Peyer's patch (tissue), 4 donors: Measurements from ENCODE around the gene KRT77. TPM values are rescaled to one million over a fixed set of nuclear protein-coding genes. Genes with fewer than 3 reads are reported as not detected.

Experiments used
- DNase-seq, 3 donors: peaks; one replicate each; pipeline ENCODE4 v3.0.0-alpha.2; 2017 to 2019
- H3K27ac ChIP-seq, 4 donors: fragments of 200-600 bp; sonication (generic); one replicate each; pipeline ENCODE4 v1.5.1; 2016 to 2019
- H3K27me3 ChIP-seq, 2 donors: fragments of 200-600 bp; sonication (generic); one replicate each; pipeline ENCODE4 v1.5.1; 2019
- H3K36me3 ChIP-seq, 3 donors: fragments of 200-600 bp; sonication (generic); one replicate each; pipeline ENCODE4 v1.5.1; 2016 to 2019
- H3K4me1 ChIP-seq, 4 donors: fragments of 200-600 bp; sonication (generic); one replicate each; pipeline ENCODE4 v1.5.1; 2016 to 2019
- H3K4me3 ChIP-seq, 4 donors: fragments of 200-600 bp; sonication (generic); 1 replicate in 3 of 4; 2 replicates in 1 of 4; pipeline ENCODE4 v1.5.1; 2016 to 2019; ENCODE audit warnings: mild to moderate bottlenecking in 1 of 4
- H3K9me3 ChIP-seq, 4 donors: fragments of 200-600 bp; sonication (generic); one replicate each; pipeline ENCODE4 v1.5.1; 2016 to 2019; ENCODE audit warnings: mild to moderate bottlenecking in 1 of 4
- POLR2A ChIP-seq, 2 donors: fragments of 450-650 bp; IDR thresholded peaks; one replicate each; pipeline ENCODE4 v1.5.1; 2017; ENCODE audit warnings: antibody characterized with exemption in 2 of 2, mild to moderate bottlenecking in 2 of 2, moderate library complexity in 2 of 2
- total RNA-seq, 4 donors: library from RNA; depleted of rRNA; stranded (reverse); fragments of >200 nt; gene quantifications; one replicate each; pipeline ENCODE4 v1.1.0, GENCODE V29; 2016
- TF ChIP-seq, protein P1 (sequence below), 6 experiments: fragments of 450-650 bp in 4 of 6; fragments of 200-600 bp in 2 of 6; sonication (generic) in 1 of 6; IDR thresholded peaks; one replicate each; pipeline ENCODE4 v1.5.1; 2017 to 2019; ENCODE audit warnings: antibody characterized with exemption in 6 of 6, mild to moderate bottlenecking in 3 of 6, moderate library complexity in 1 of 6

The KRT77 gene
- total RNA-seq, 4 donors from 2014 or later, result not detected

GRCh38 chr12:52740584-52740983, 37.3 kb upstream of the KRT77 start:
- H3K4me3 ChIP-seq, result no peak overlapping the region
- no peaks in the 10 kb centered on the region for H3K9me3 ChIP-seq
- no peaks in the 10 kb centered on the region for H3K36me3 ChIP-seq
- H3K4me1 ChIP-seq, result no peaks in the 10 kb centered on the region
- DNase-seq, result no peak
- H3K27me3 ChIP-seq, result no peaks in the 10 kb centered on the region
- TF ChIP-seq, protein P1, sequence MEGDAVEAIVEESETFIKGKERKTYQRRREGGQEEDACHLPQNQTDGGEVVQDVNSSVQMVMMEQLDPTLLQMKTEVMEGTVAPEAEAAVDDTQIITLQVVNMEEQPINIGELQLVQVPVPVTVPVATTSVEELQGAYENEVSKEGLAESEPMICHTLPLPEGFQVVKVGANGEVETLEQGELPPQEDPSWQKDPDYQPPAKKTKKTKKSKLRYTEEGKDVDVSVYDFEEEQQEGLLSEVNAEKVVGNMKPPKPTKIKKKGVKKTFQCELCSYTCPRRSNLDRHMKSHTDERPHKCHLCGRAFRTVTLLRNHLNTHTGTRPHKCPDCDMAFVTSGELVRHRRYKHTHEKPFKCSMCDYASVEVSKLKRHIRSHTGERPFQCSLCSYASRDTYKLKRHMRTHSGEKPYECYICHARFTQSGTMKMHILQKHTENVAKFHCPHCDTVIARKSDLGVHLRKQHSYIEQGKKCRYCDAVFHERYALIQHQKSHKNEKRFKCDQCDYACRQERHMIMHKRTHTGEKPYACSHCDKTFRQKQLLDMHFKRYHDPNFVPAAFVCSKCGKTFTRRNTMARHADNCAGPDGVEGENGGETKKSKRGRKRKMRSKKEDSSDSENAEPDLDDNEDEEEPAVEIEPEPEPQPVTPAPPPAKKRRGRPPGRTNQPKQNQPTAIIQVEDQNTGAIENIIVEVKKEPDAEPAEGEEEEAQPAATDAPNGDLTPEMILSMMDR (IDR thresholded peaks at IDR 0.05), result no peak
- H3K27ac ChIP-seq, result no peak overlapping the region

DNA sequence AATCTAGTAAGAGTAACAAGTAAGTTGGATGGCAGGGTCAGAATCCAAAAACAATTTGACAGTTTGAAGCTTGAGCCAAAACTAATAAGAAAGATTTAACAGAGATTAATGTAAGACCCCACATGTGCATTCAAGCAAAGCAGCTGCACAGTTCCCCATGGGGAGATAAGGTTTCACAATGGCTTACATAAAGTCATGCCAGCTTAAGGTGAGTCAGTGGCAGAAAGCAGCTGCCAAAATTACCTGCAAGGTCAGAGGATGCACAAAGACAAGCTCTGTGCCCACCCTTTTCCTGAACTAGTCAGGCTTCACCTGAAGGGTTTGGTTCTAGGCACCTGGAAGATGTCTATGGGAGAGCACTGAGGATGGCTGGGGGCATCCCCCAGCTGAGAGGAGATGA, 36.6 kb upstream of the KRT77 start:
- no peak for TF ChIP-seq POLR2A (IDR thresholded peaks at IDR 0.05)
- TF ChIP-seq, protein P1 (IDR thresholded peaks at IDR 0.05), result no peak
- no peaks in the 10 kb centered on the region for H3K27me3 ChIP-seq
- H3K4me3 ChIP-seq, result no peak overlapping the region
- H3K4me1 ChIP-seq, result no peaks in the 10 kb centered on the region
- no peaks in the 10 kb centered on the region for H3K9me3 ChIP-seq
- no peaks in the 10 kb centered on the region for H3K36me3 ChIP-seq
- no peak for DNase-seq
- no peak overlapping the region for H3K27ac ChIP-seq

DNA sequence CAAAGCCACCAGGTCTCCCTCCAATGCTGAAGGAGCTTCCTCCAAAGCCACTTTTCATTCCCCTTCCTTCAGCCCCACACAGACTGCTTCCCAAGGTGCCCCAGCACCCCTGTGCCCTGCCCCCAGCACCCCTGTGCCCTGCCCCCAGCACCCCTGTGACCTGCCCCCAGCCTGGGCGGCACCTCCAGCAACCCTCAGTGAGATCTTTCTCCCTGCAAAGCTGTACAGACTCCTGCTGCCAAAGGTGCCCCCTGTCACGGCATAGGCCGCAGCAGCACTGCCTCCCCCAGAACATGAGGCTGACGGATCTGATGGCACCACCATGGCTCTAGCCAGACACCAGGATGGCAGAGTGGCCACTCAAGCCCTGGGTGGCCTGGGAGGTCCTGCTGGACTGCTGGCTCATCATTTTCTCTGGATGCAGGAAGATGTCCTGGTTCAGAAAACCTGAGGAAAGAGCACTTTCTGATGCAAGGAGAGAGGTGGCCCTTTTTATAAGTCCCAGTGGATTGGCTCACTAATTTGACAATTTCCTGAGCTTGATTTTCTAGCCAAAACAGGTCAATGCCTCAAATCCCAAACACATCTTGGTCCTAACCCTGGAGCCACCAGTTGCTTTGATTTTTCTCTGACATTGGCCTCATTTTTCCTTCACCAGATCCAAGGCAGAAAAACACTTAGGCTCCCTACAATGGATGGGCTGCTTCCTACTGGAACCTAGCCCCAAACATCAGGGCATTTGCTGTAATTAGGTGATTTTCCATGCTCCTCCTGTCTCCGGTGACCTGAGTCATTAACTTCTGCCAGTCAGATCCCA, 32.7 kb upstream of the KRT77 start:
- H3K4me3 ChIP-seq, result no peak overlapping the region
- H3K27ac ChIP-seq, result no peak overlapping the region
- no peaks in the 10 kb centered on the region for H3K9me3 ChIP-seq
- TF ChIP-seq, protein P1 (IDR thresholded peaks at IDR 0.05), result no peak
- TF ChIP-seq POLR2A (IDR thresholded peaks at IDR 0.05), result no peak
- DNase-seq, result no peak
- no peaks in the 10 kb centered on the region for H3K36me3 ChIP-seq
- no peaks in the 10 kb centered on the region for H3K27me3 ChIP-seq
- H3K4me1 ChIP-seq, result no peaks in the 10 kb centered on the region

GRCh38 chr12:52735106-52735505, 31.8 kb upstream of the KRT77 start:
- no peak overlapping the region for H3K4me3 ChIP-seq
- no peaks in the 10 kb centered on the region for H3K36me3 ChIP-seq
- no peaks in the 10 kb centered on the region for H3K4me1 ChIP-seq
- no peaks in the 10 kb centered on the region for H3K27me3 ChIP-seq
- DNase-seq, result no peak
- no peaks in the 10 kb centered on the region for H3K9me3 ChIP-seq
- TF ChIP-seq, protein P1 (IDR thresholded peaks at IDR 0.05), result no peak
- TF ChIP-seq POLR2A (IDR thresholded peaks at IDR 0.05), result no peak
- no peak overlapping the region for H3K27ac ChIP-seq

- TF ChIP-seq, protein P1 (IDR thresholded peaks at IDR 0.05), result no peak
- TF ChIP-seq POLR2A (IDR thresholded peaks at IDR 0.05), result no peak
- no peak overlapping the region for H3K4me3 ChIP-seq
- no peaks in the 10 kb centered on the region for H3K9me3 ChIP-seq
- no peak overlapping the region for H3K27ac ChIP-seq
- DNase-seq, result no peak
- no peaks in the 10 kb centered on the region for H3K27me3 ChIP-seq
- no peaks in the 10 kb centered on the region for H3K4me1 ChIP-seq
- H3K36me3 ChIP-seq, result no peaks in the 10 kb centered on the region
Measured at GRCh38 chr12:52730793-52731192, 27.5 kb upstream of the KRT77 start.
